Measurements from ENCODE around the gene ARHGAP21.
"Not testable (repeated sequence)": the region's sequence is repeated elsewhere in the genome, so short reads cannot be mapped to it uniquely, and the experiment has no call there.

Gene ARHGAP21

GRCh38 chr10:24658319-24658718 lies 65.4 kb downstream of the ARHGAP21 start:
- not testable (repeated sequence) for H3K27me3 ChIP-seq (ENCODE audit: insufficient read depth, low read length); DNase-seq; H4K91ac ChIP-seq (ENCODE audit: low read depth, low read length); H4K8ac ChIP-seq (ENCODE audit: low read depth, low read length); H3K4me2 ChIP-seq (ENCODE audit: low read length); H3K79me2 ChIP-seq (ENCODE audit: control insufficient read depth, insufficient read depth, low read length, poor library complexity); H4K12ac ChIP-seq (ENCODE audit: low read depth, low read length); H3K9me3 ChIP-seq (ENCODE audit: insufficient read depth, low read depth, low read length); H3K4me3 ChIP-seq (ENCODE audit: low read depth, low read length); H3K36me3 ChIP-seq (ENCODE audit: control insufficient read depth in 1 of 2, insufficient read depth in 2 of 2, low read length in 2 of 2); H2AFZ ChIP-seq (ENCODE audit: insufficient read depth, low read length, poor library complexity); H2BK12ac ChIP-seq (ENCODE audit: low read length); H3K4me1 ChIP-seq (ENCODE audit: control insufficient read depth in 1 of 2, insufficient read depth in 2 of 2, low read length in 2 of 2); H2AK5ac ChIP-seq (ENCODE audit: low read length); H3K18ac ChIP-seq (ENCODE audit: low read length); H2BK5ac ChIP-seq (ENCODE audit: low read depth, low read length, poor library complexity); H3K23ac ChIP-seq (ENCODE audit: low read length); H3K79me1 ChIP-seq (ENCODE audit: low read length); H3K14ac ChIP-seq (ENCODE audit: low read length); H2BK120ac ChIP-seq (ENCODE audit: insufficient read depth, low read length, poor library complexity); H3K9ac ChIP-seq (ENCODE audit: low read length); H3K27ac ChIP-seq (ENCODE audit: low read depth, low read length); H3K4ac ChIP-seq (ENCODE audit: low read depth, low read length)
- no CpG with 5 or more reads among the region's 4 CpGs for WGBS (ENCODE audit: extremely low coverage, insufficient coverage, insufficient read length)

- H3K79me2 ChIP-seq (ENCODE audit: control insufficient read depth, insufficient read depth, low read length, poor library complexity); H3K9ac ChIP-seq (ENCODE audit: low read length); H4K91ac ChIP-seq (ENCODE audit: low read depth, low read length); H3K9me3 ChIP-seq (ENCODE audit: insufficient read depth, low read depth, low read length); H3K4ac ChIP-seq (ENCODE audit: low read depth, low read length); H3K79me1 ChIP-seq (ENCODE audit: low read length); DNase-seq; H3K27me3 ChIP-seq (ENCODE audit: insufficient read depth, low read length); H3K4me2 ChIP-seq (ENCODE audit: low read length); H4K12ac ChIP-seq (ENCODE audit: low read depth, low read length); H2AK5ac ChIP-seq (ENCODE audit: low read length); H4K8ac ChIP-seq (ENCODE audit: low read depth, low read length); H3K27ac ChIP-seq (ENCODE audit: low read depth, low read length); H3K23ac ChIP-seq (ENCODE audit: low read length); H3K4me3 ChIP-seq (ENCODE audit: low read depth, low read length); H2AFZ ChIP-seq (ENCODE audit: insufficient read depth, low read length, poor library complexity); H2BK5ac ChIP-seq (ENCODE audit: low read depth, low read length, poor library complexity); H3K18ac ChIP-seq (ENCODE audit: low read length); H2BK12ac ChIP-seq (ENCODE audit: low read length); H2BK120ac ChIP-seq (ENCODE audit: insufficient read depth, low read length, poor library complexity); H3K14ac ChIP-seq (ENCODE audit: low read length); H3K36me3 ChIP-seq (ENCODE audit: control insufficient read depth in 1 of 2, insufficient read depth in 2 of 2, low read length in 2 of 2); H3K4me1 ChIP-seq (ENCODE audit: control insufficient read depth in 1 of 2, insufficient read depth in 2 of 2, low read length in 2 of 2): not testable (repeated sequence)
- no CpG with 5 or more reads among the region's 33 CpGs for WGBS (ENCODE audit: extremely low coverage, insufficient coverage, insufficient read length)
Observed at GRCh38 chr10:24656326-24656725, 67.4 kb downstream of the ARHGAP21 start.

DNA sequence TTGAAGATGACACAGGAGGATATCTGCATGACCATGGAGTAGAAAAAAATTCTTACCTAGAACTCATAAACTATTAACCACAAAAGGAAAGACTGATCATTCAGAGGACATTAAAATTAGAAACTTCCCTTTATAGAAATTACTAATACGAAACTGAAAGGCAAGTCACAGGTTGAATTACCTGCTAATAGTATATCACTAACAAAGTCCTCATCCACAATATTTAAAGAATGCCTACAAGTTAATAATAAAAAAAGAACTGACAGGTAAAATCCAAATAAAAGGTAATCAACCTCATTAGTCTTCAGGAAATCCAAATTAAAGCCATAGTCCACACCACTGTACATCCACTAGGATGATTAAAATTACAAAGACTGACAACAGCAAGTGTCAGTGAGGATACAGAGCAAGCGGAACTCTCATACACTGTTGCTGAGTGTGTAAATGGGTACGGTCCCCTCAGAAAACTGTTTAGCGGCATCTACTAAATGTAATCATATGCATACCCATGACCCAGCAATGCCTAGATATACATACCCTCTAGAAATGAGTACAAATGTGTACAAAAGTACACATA lies 71.2 kb downstream of the ARHGAP21 start:
- Histone ChIP-seq H2AK5ac (ENCODE audit: low read length) (no peak overlapping the region), H2BK12ac (ENCODE audit: low read length) (no peak overlapping the region), H3K9ac (ENCODE audit: low read length) (no peak overlapping the region), H2BK5ac (ENCODE audit: low read depth, low read length, poor library complexity) (no peak overlapping the region), H3K4me2 (ENCODE audit: low read length) (no peak overlapping the region), H3K79me1 (ENCODE audit: low read length) (no peaks in the 10 kb centered on the region), H3K18ac (ENCODE audit: low read length) (no peak overlapping the region), H3K27me3 (ENCODE audit: insufficient read depth, low read length) (no peaks in the 10 kb centered on the region), H3K79me2 (ENCODE audit: control insufficient read depth, insufficient read depth, low read length, poor library complexity) (no peaks in the 10 kb centered on the region), H2AFZ (ENCODE audit: insufficient read depth, low read length, poor library complexity) (no peak overlapping the region), H3K4me1 (ENCODE audit: control insufficient read depth in 1 of 2, insufficient read depth in 2 of 2, low read length in 2 of 2) (peaks cover 0 to 4% of the 10 kb centered on the region in 2 experiments), H3K27ac (ENCODE audit: low read depth, low read length) (no peak overlapping the region), H3K14ac (ENCODE audit: low read length) (no peak overlapping the region), H4K8ac (ENCODE audit: low read depth, low read length) (no peak overlapping the region), H3K4ac (ENCODE audit: low read depth, low read length) (no peak overlapping the region), H2BK120ac (ENCODE audit: insufficient read depth, low read length, poor library complexity) (no peak overlapping the region), H4K91ac (ENCODE audit: low read depth, low read length) (no peak overlapping the region), H3K4me3 (ENCODE audit: low read depth, low read length) (no peak overlapping the region), H4K12ac (ENCODE audit: low read depth, low read length) (no peak overlapping the region), H3K9me3 (ENCODE audit: insufficient read depth, low read depth, low read length) (no peaks in the 10 kb centered on the region), H3K23ac (ENCODE audit: low read length) (no peak overlapping the region), H3K36me3 (ENCODE audit: control insufficient read depth in 1 of 2, insufficient read depth in 2 of 2, low read length in 2 of 2) (peaks cover 0 to 3% of the 10 kb centered on the region in 2 experiments)
- no peak for DNase-seq
- WGBS (ENCODE audit: extremely low coverage, insufficient coverage, insufficient read length): no CpG with 5 or more reads among the region's 4 CpGs

DNA sequence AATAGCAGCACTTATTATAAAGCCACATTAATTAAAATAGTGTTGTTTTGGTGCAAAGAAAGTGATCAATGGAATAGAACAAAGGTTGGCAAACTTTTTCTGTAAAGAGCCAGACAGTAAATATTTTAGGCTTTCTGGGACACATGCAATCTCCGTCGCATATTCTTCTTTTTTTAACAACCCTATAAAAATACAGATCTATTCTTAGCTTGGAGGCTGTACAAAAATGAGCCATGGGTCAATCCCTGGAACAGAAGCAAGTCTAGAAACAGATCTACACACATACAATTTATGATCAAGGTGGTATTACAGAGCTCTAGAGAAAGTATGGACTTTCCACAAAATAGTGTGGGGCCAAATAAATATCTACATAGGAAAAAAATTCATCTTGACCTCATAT lies 71.8 kb downstream of the ARHGAP21 start:
- H3K4me2 ChIP-seq (ENCODE audit: low read length): no peak overlapping the region
- H2AFZ ChIP-seq (ENCODE audit: insufficient read depth, low read length, poor library complexity): no peak overlapping the region
- H2BK5ac ChIP-seq (ENCODE audit: low read depth, low read length, poor library complexity): no peak overlapping the region
- no peak for DNase-seq
- H4K91ac ChIP-seq (ENCODE audit: low read depth, low read length): no peak overlapping the region
- peaks cover 0 to 4% of the 10 kb centered on the region in 2 experiments for H3K4me1 ChIP-seq (ENCODE audit: control insufficient read depth in 1 of 2, insufficient read depth in 2 of 2, low read length in 2 of 2)
- no peak overlapping the region for H4K12ac ChIP-seq (ENCODE audit: low read depth, low read length)
- H3K14ac ChIP-seq (ENCODE audit: low read length): no peak overlapping the region
- no peak overlapping the region for H2BK120ac ChIP-seq (ENCODE audit: insufficient read depth, low read length, poor library complexity)
- H3K79me2 ChIP-seq (ENCODE audit: control insufficient read depth, insufficient read depth, low read length, poor library complexity): no peaks in the 10 kb centered on the region
- H3K9ac ChIP-seq (ENCODE audit: low read length): no peak overlapping the region
- no peaks in the 10 kb centered on the region for H3K27me3 ChIP-seq (ENCODE audit: insufficient read depth, low read length)
- no peak overlapping the region for H3K23ac ChIP-seq (ENCODE audit: low read length)
- H3K36me3 ChIP-seq (ENCODE audit: control insufficient read depth in 1 of 2, insufficient read depth in 2 of 2, low read length in 2 of 2): peaks cover 0 to 3% of the 10 kb centered on the region in 2 experiments
- no peak overlapping the region for H2AK5ac ChIP-seq (ENCODE audit: low read length)
- H4K8ac ChIP-seq (ENCODE audit: low read depth, low read length): no peak overlapping the region
- H3K4me3 ChIP-seq (ENCODE audit: low read depth, low read length): no peak overlapping the region
- H3K4ac ChIP-seq (ENCODE audit: low read depth, low read length): no peak overlapping the region
- no CpG with 5 or more reads among the region's 2 CpGs for WGBS (ENCODE audit: extremely low coverage, insufficient coverage, insufficient read length)
- no peaks in the 10 kb centered on the region for H3K79me1 ChIP-seq (ENCODE audit: low read length)
- H2BK12ac ChIP-seq (ENCODE audit: low read length): no peak overlapping the region
- H3K18ac ChIP-seq (ENCODE audit: low read length): no peak overlapping the region
- H3K27ac ChIP-seq (ENCODE audit: low read depth, low read length): no peak overlapping the region
- H3K9me3 ChIP-seq (ENCODE audit: insufficient read depth, low read depth, low read length): no peaks in the 10 kb centered on the region
